HG03064 (cell line): ENCODE results near the gene C1RL.
"Not testable (repeated sequence)": the region's sequence is repeated elsewhere in the genome, so short reads cannot be mapped to it uniquely, and the experiment has no call there.

Experiments
- ATAC-seq: cut with Tn5 transposase; IDR thresholded peaks from one replicate; pipeline ENCODE4 v1.9.1; 2021; ENCODE audit warnings: low read depth; ENCODE audit not compliant: unreplicated experiment

The C1RL gene

GRCh38 chr12:7068994-7069346 lies 40.0 kb downstream of the C1RL start:
- no peak for ATAC-seq

- no peak for ATAC-seq
Measured at GRCh38 chr12:7068240-7068993, 40.6 kb downstream of the C1RL start.

GRCh38 chr12:7067096-7067495 lies 41.9 kb downstream of the C1RL start:
- ATAC-seq, result no peak

- no peak for ATAC-seq
Measured at GRCh38 chr12:7066596-7066995, 42.4 kb downstream of the C1RL start.

- ATAC-seq, result no peak
Measured at GRCh38 chr12:7065073-7065623, 43.9 kb downstream of the C1RL start.

GRCh38 chr12:7064516-7064915 lies 44.5 kb downstream of the C1RL start:
- ATAC-seq, result no peak

- no peak for ATAC-seq
Measured at GRCh38 chr12:7061596-7061995, 47.4 kb downstream of the C1RL start.

- ATAC-seq, result no peak
Measured at GRCh38 chr12:7061138-7061537, 47.9 kb downstream of the C1RL start.

- no peak for ATAC-seq
Measured at GRCh38 chr12:7060353-7060954, 48.6 kb downstream of the C1RL start, which contains the start of gene C1S. TSS of gene C1S (plus strand) at chr12:7060718. CDS start at chr12:7061913, 1,195 bp downstream.

- no peak for ATAC-seq
Measured at GRCh38 chr12:7059780-7060179, 49.2 kb downstream of the C1RL start.

GRCh38 chr12:7058850-7059395 lies 50.1 kb downstream of the C1RL start:
- no peak for ATAC-seq

- no peak for ATAC-seq
Measured at GRCh38 chr12:7058163-7058845, 50.7 kb downstream of the C1RL start.

GRCh38 chr12:7055736-7056135 lies 53.3 kb downstream of the C1RL start:
- not testable (repeated sequence) for ATAC-seq

GRCh38 chr12:7054925-7055324 lies 54.1 kb downstream of the C1RL start:
- no peak for ATAC-seq

GRCh38 chr12:7049973-7050372 lies 59.0 kb downstream of the C1RL start:
- not testable (repeated sequence) for ATAC-seq

GRCh38 chr12:7049445-7049951 lies 59.5 kb downstream of the C1RL start:
- not testable (repeated sequence) for ATAC-seq

- ATAC-seq, result no peak
Measured at GRCh38 chr12:7047306-7047705, 61.7 kb downstream of the C1RL start.

GRCh38 chr12:7046383-7047105 lies 62.5 kb downstream of the C1RL start:
- ATAC-seq, result no peak

- no peak for ATAC-seq
Measured at GRCh38 chr12:7045913-7046312, 63.1 kb downstream of the C1RL start.
